Measurements from ENCODE around the gene SRSF9. TPM values are rescaled to one million over a fixed set of nuclear protein-coding genes. Genes with fewer than 3 reads are reported as not detected.

Gene SRSF9
- total RNA-seq, 1 experiment from 2014 or later, result 319 TPM

DNA sequence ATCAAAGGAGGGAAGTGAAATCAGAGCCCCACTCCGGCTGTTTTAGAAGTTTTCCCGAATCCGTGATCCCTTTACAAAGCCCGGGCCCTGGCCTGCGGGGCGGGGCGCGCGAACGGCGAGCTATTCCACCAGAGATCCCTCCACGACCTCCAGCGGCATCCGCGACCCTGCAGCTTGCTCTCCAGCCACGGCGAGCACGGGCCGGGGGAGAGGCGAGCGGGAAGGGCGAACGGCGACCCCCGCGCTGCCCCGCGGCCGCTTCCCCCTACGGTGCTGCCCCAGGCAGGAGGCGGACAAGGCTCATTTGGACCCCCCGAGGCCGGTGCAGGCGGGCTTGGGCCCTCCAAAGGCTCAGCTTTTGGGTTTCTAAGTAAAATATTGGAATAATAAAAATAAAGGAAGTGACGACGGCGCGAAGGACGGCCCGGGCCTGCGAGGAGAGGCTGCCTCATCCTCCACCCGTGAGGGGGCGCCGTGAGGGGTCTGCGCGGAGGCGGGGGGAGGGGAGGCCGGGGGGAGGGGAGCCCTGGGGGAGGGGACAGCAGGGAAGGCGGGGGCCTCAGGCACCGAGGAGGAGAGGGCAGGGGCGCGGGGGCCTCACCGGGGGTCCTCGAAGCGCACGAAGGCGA, 613 bp downstream of the SRSF9 start:
- Histone ChIP-seq H3K79me2 (ENCODE audit: low read length) (peaks cover 89% of the 10 kb centered on the region), H3K4me1 (ENCODE audit: insufficient read depth, low read length) (peaks cover 30% of the 10 kb centered on the region), H3F3A (ENCODE audit: low read length, unreplicated experiment) (peaks cover under 1% of the 10 kb centered on the region), H3K27ac (ENCODE audit: low read length) (peak overlapping the region; percentile 66), H3K4me3 (ENCODE audit: low read length) (peak overlapping the region; percentile 95), H3K9me3 (ENCODE audit: low read length) (no peaks in the 10 kb centered on the region), H3K4me2 (ENCODE audit: low read length) (peak overlapping the region; percentile 95), H3K9me2 (replicated peaks; ENCODE audit: low read length) (no peaks in the 10 kb centered on the region), H3K9ac (ENCODE audit: low read length) (peak overlapping the region; percentile 87), H3K27me3 (ENCODE audit: low read length) (no peaks in the 10 kb centered on the region), H2AFZ (ENCODE audit: low read length) (peak overlapping the region; percentile 41; the same call in 1 of the 2 replicates), H4K20me1 (ENCODE audit: low read length) (peaks cover 42% of the 10 kb centered on the region), H3K36me3 (ENCODE audit: low read depth, low read length) (peaks cover 25% of the 10 kb centered on the region)
- DNase-seq, result no peak
- ChIA-PET CTCF (no interaction called here), POLR2A (ENCODE audit: unreplicated experiment) (interaction anchor here (0.6 to 1.0 kb wide), 3 partner anchors 27 to 69 kb away, joined by 3 to 4 read pairs (median 3); partner anchors contain the start of gene DYNLL1)
- intact Hi-C loops (cut with micrococcal nuclease), result loop anchor here (2.0 kb wide), 2 partner anchors 30 to 60 kb away; partner anchors contain the start of genes COQ5 and COX6A1
- BruUV-seq (replicated peaks), result no TSS peak
- TF ChIP-seq EZH2 (IDR thresholded peaks at IDR 0.05; ENCODE audit: low read length, unreplicated experiment) (no peak), EZH2phosphoT487 (IDR thresholded peaks at IDR 0.05; ENCODE audit: borderline replicate concordance, low read length) (no peak)
- TF ChIP-seq, protein P1, sequence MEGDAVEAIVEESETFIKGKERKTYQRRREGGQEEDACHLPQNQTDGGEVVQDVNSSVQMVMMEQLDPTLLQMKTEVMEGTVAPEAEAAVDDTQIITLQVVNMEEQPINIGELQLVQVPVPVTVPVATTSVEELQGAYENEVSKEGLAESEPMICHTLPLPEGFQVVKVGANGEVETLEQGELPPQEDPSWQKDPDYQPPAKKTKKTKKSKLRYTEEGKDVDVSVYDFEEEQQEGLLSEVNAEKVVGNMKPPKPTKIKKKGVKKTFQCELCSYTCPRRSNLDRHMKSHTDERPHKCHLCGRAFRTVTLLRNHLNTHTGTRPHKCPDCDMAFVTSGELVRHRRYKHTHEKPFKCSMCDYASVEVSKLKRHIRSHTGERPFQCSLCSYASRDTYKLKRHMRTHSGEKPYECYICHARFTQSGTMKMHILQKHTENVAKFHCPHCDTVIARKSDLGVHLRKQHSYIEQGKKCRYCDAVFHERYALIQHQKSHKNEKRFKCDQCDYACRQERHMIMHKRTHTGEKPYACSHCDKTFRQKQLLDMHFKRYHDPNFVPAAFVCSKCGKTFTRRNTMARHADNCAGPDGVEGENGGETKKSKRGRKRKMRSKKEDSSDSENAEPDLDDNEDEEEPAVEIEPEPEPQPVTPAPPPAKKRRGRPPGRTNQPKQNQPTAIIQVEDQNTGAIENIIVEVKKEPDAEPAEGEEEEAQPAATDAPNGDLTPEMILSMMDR (conservative IDR thresholded peaks at IDR 0.05; ENCODE audit: low read depth, low read length), result 0 out of 2 replicates have a peak, but pooled peaks have one; percentile 8
- ATAC-seq, result peak; percentile 11

DNA sequence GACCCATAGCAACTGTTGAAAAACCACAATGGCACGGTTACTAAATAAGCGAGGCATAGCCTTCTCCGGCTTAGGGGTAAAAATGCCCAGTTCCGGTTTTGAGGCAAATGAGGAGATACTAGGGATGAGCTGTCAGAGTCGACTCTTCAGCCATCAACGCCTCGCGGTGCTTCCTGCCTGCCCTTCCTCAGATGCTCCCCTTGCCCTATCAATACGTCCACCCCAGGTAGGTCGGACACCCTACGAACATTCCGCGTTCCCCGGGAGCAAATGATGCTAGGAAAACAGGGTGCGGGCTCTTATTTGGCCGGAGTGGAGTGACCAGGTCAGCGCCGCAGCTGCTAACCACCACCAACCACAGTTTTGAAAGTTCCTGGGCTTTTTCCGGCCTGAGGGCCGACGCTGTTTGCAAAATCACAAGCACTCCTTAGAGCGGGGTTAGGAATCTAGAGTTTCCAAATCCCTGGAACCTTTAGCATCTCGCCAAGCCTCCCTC, 1.2 kb downstream of the SRSF9 start:
- 0 out of 2 replicates have a peak overlapping the region, but pooled peaks have one; percentile 1 for H2AFZ ChIP-seq (ENCODE audit: low read length)
- no peaks in the 10 kb centered on the region for H3K27me3 ChIP-seq (ENCODE audit: low read length)
- peak overlapping the region; percentile 95 for H3K4me2 ChIP-seq (ENCODE audit: low read length)
- H3F3A ChIP-seq (ENCODE audit: low read length, unreplicated experiment), result no peaks in the 10 kb centered on the region
- intact Hi-C loops (cut with micrococcal nuclease), result loop anchor here (2.0 kb wide), 2 partner anchors 30 to 60 kb away; partner anchors contain the start of genes COQ5 and COX6A1
- ATAC-seq (peak; percentile 2), DNase-seq (peak; percentile 51)
- POLR2A ChIA-PET (ENCODE audit: unreplicated experiment), result interaction anchor here (0.6 to 1.0 kb wide), 2 partner anchors 28 to 70 kb away, joined by 3 to 4 read pairs; partner anchors contain the start of gene DYNLL1
- no peaks in the 10 kb centered on the region for H3K9me2 ChIP-seq (replicated peaks; ENCODE audit: low read length)
- peaks cover 47% of the 10 kb centered on the region for H4K20me1 ChIP-seq (ENCODE audit: low read length)
- no peaks in the 10 kb centered on the region for H3K9me3 ChIP-seq (ENCODE audit: low read length)
- H3K36me3 ChIP-seq (ENCODE audit: low read depth, low read length), result peaks cover 31% of the 10 kb centered on the region
- CTCF ChIA-PET, result no interaction called here
- peaks cover 93% of the 10 kb centered on the region for H3K79me2 ChIP-seq (ENCODE audit: low read length)
- peak overlapping the region; percentile 87 for H3K9ac ChIP-seq (ENCODE audit: low read length)
- no peak for TF ChIP-seq EZH2 (IDR thresholded peaks at IDR 0.05; ENCODE audit: low read length, unreplicated experiment)
- TF ChIP-seq, protein P1 (conservative IDR thresholded peaks at IDR 0.05; ENCODE audit: low read depth, low read length), result no peak
- no peak for TF ChIP-seq EZH2phosphoT487 (IDR thresholded peaks at IDR 0.05; ENCODE audit: borderline replicate concordance, low read length)
- peak overlapping the region; percentile 66 for H3K27ac ChIP-seq (ENCODE audit: low read length)
- H3K4me1 ChIP-seq (ENCODE audit: insufficient read depth, low read length), result peaks cover 24% of the 10 kb centered on the region
- peak overlapping the region; percentile 95 for H3K4me3 ChIP-seq (ENCODE audit: low read length)
- TSS peak; percentile 47 for BruUV-seq (replicated peaks)
